GM19043 (cell line): ENCODE measurements around the gene AGBL1.
"Not testable (repeated sequence)": the region's sequence is repeated elsewhere in the genome, so short reads cannot be mapped to it uniquely, and the experiment has no call there.

Experiments
- ATAC-seq: cut with Tn5 transposase; IDR thresholded peaks from one replicate; pipeline ENCODE4 v1.9.1; 2021; ENCODE audit warnings: low read depth; ENCODE audit not compliant: unreplicated experiment

AGBL1 gene

GRCh38 chr15:86488046-86488445, 408.4 kb downstream of the AGBL1 start:
- ATAC-seq: no peak

GRCh38 chr15:86489981-86490380, 410.3 kb downstream of the AGBL1 start:
- ATAC-seq: no peak

GRCh38 chr15:86491118-86491517, 411.4 kb downstream of the AGBL1 start:
- no peak for ATAC-seq

- ATAC-seq: no peak
Measured at GRCh38 chr15:86493884-86494283, 414.2 kb downstream of the AGBL1 start.

- ATAC-seq: no peak
Measured at GRCh38 chr15:86494475-86494874, 414.8 kb downstream of the AGBL1 start.

- ATAC-seq: no peak
Measured at GRCh38 chr15:86502301-86502700, 422.6 kb downstream of the AGBL1 start.

GRCh38 chr15:86505951-86506350, 426.3 kb downstream of the AGBL1 start:
- no peak for ATAC-seq

GRCh38 chr15:86506401-86506800, 426.7 kb downstream of the AGBL1 start:
- ATAC-seq: no peak

- no peak for ATAC-seq
Measured at GRCh38 chr15:86515625-86516024, 436.0 kb downstream of the AGBL1 start.

- ATAC-seq: no peak
Measured at GRCh38 chr15:86522721-86523120, 443.1 kb downstream of the AGBL1 start.

- ATAC-seq: no peak
Measured at GRCh38 chr15:86526938-86527690, 447.4 kb downstream of the AGBL1 start.

GRCh38 chr15:86528094-86528493, 448.4 kb downstream of the AGBL1 start:
- ATAC-seq: not testable (repeated sequence)

GRCh38 chr15:86538141-86538540, 458.5 kb downstream of the AGBL1 start:
- no peak for ATAC-seq

- no peak for ATAC-seq
Measured at GRCh38 chr15:86540840-86541467, 461.3 kb downstream of the AGBL1 start.

- no peak for ATAC-seq
Measured at GRCh38 chr15:86541540-86541939, 461.9 kb downstream of the AGBL1 start.

GRCh38 chr15:86550075-86550474, 470.4 kb downstream of the AGBL1 start:
- no peak for ATAC-seq

- ATAC-seq: no peak
Measured at GRCh38 chr15:86553108-86553507, 473.4 kb downstream of the AGBL1 start.

- ATAC-seq: no peak
Measured at GRCh38 chr15:86555098-86555497, 475.4 kb downstream of the AGBL1 start.

GRCh38 chr15:86555939-86556338, 476.3 kb downstream of the AGBL1 start:
- no peak for ATAC-seq

- ATAC-seq: no peak
Measured at GRCh38 chr15:86556396-86557017, 476.8 kb downstream of the AGBL1 start.

GRCh38 chr15:86557018-86557550, 477.4 kb downstream of the AGBL1 start:
- ATAC-seq: no peak

- no peak for ATAC-seq
Measured at GRCh38 chr15:86558252-86558651, 478.6 kb downstream of the AGBL1 start.
